ENCODE measurements around the gene MRPL43. TPM values are rescaled to one million over a fixed set of nuclear protein-coding genes. Genes with fewer than 3 reads are reported as not detected.
"Not testable (repeated sequence)": the region's sequence is repeated elsewhere in the genome, so short reads cannot be mapped to it uniquely, and the experiment has no call there.

Gene MRPL43
- total RNA-seq = 70.5 and 81.6 TPM in 2 replicates
- long read RNA-seq, transcript MRPL43-203 (3 exons, 1,010 nt) = major isoform, 68 of 81 reads
- long read RNA-seq, partial matches to known transcripts = 0 of 81 reads
- long read RNA-seq, other reads (novel, unspliced or antisense) = 7 of 81 reads

DNA sequence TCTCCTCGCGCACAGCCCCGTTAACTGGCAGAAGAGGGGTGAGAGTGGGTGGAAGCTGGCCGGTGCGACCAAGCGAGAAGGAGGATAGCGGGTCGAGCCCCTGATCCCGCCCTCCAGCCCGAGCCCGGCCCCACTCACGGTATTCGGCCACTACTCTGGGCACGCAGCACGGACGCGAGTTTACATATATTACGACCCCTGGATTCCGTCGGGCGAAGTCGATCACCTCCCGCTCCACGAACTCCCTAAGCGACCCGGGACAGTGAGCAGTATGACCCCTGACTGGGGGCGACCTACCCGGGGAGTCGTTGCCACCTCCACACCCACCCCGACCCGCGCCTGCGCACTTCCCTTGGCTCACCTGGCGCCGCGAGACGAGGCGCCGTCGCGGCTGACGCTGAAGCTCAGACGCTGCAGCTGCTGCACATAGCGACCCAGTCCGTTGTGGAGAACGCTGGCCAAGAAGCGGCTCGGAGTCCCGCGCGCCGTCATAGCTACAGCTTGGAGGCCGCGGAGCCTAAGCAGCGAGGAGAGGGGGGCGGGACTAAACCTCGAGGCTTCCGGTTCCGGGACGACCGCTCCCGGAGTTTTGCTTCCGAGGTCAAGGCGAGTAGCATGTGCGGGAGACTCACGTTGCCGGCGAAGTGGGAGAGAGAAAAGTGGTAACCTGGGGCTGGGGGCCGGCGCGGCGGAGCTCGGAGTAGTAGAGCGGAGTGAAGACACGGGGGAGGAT lies at the start of gene MRPL43, which contains the start of gene TWNK:
Gene MRPL43, minus strand, starts transcription at position 546 of the 733 bp plus-strand sequence. Its CDS starts 54 bp downstream, at position 492.
Gene TWNK, plus strand, starts transcription at position 592 of the 733 bp plus-strand sequence. CDS start 668 bp downstream, outside the sequence.
- TF ChIP-seq, protein P1, sequence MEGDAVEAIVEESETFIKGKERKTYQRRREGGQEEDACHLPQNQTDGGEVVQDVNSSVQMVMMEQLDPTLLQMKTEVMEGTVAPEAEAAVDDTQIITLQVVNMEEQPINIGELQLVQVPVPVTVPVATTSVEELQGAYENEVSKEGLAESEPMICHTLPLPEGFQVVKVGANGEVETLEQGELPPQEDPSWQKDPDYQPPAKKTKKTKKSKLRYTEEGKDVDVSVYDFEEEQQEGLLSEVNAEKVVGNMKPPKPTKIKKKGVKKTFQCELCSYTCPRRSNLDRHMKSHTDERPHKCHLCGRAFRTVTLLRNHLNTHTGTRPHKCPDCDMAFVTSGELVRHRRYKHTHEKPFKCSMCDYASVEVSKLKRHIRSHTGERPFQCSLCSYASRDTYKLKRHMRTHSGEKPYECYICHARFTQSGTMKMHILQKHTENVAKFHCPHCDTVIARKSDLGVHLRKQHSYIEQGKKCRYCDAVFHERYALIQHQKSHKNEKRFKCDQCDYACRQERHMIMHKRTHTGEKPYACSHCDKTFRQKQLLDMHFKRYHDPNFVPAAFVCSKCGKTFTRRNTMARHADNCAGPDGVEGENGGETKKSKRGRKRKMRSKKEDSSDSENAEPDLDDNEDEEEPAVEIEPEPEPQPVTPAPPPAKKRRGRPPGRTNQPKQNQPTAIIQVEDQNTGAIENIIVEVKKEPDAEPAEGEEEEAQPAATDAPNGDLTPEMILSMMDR (IDR thresholded peaks at IDR 0.05) = no peak
- Mint-ChIP-seq H3K36me3 (ENCODE audit: unreplicated experiment) (peaks cover 18% of the 10 kb centered on the region), H3K9me3 (ENCODE audit: unreplicated experiment) (no peaks in the 10 kb centered on the region), H3K4me1 (ENCODE audit: unreplicated experiment) (peaks cover 23% of the 10 kb centered on the region), H3K27ac (ENCODE audit: unreplicated experiment) (peak within 1 kb of the TSS; percentile 79), H3K27me3 (ENCODE audit: unreplicated experiment) (no peaks in the 10 kb centered on the region), H3K4me3 (ENCODE audit: unreplicated experiment) (peak within 1 kb of the TSS; percentile 94)
- DNase-seq (ENCODE audit: extremely low spot score, unreplicated experiment) = peak; percentile 91

GRCh38 chr10:101036726-101037125 lies 49.4 kb upstream of the MRPL43 start:
- TF ChIP-seq, protein P1 (IDR thresholded peaks at IDR 0.05) = no peak
- H3K4me3 Mint-ChIP-seq (ENCODE audit: unreplicated experiment) = no peak overlapping the region
- no peak for DNase-seq (ENCODE audit: extremely low spot score, unreplicated experiment)
- no peak overlapping the region for H3K27ac Mint-ChIP-seq (ENCODE audit: unreplicated experiment)
- no peaks in the 10 kb centered on the region for H3K27me3 Mint-ChIP-seq (ENCODE audit: unreplicated experiment)
- H3K9me3 Mint-ChIP-seq (ENCODE audit: unreplicated experiment) = no peaks in the 10 kb centered on the region
- H3K4me1 Mint-ChIP-seq (ENCODE audit: unreplicated experiment) = peaks cover 24% of the 10 kb centered on the region
- peaks cover 21% of the 10 kb centered on the region for H3K36me3 Mint-ChIP-seq (ENCODE audit: unreplicated experiment)

- no peaks in the 10 kb centered on the region for H3K9me3 Mint-ChIP-seq (ENCODE audit: unreplicated experiment)
- no peak overlapping the region for H3K27ac Mint-ChIP-seq (ENCODE audit: unreplicated experiment)
- no peak for DNase-seq (ENCODE audit: extremely low spot score, unreplicated experiment)
- H3K27me3 Mint-ChIP-seq (ENCODE audit: unreplicated experiment) = no peaks in the 10 kb centered on the region
- TF ChIP-seq, protein P1 (IDR thresholded peaks at IDR 0.05) = no peak
- H3K4me1 Mint-ChIP-seq (ENCODE audit: unreplicated experiment) = peaks cover 21% of the 10 kb centered on the region
- peaks cover 21% of the 10 kb centered on the region for H3K36me3 Mint-ChIP-seq (ENCODE audit: unreplicated experiment)
- H3K4me3 Mint-ChIP-seq (ENCODE audit: unreplicated experiment) = no peak overlapping the region
These were observed 48.8 kb upstream of the MRPL43 start for GRCh38 chr10:101035916-101036702.

- DNase-seq (ENCODE audit: extremely low spot score, unreplicated experiment) = no peak
- Mint-ChIP-seq H3K4me1 (ENCODE audit: unreplicated experiment) (peaks cover 21% of the 10 kb centered on the region), H3K27ac (ENCODE audit: unreplicated experiment) (no peak overlapping the region), H3K36me3 (ENCODE audit: unreplicated experiment) (peaks cover 21% of the 10 kb centered on the region), H3K27me3 (ENCODE audit: unreplicated experiment) (no peaks in the 10 kb centered on the region), H3K4me3 (ENCODE audit: unreplicated experiment) (no peak overlapping the region), H3K9me3 (ENCODE audit: unreplicated experiment) (no peaks in the 10 kb centered on the region)
- TF ChIP-seq, protein P1 (IDR thresholded peaks at IDR 0.05) = no peak
These were observed 48.0 kb upstream of the MRPL43 start for GRCh38 chr10:101035314-101035713.

- H3K36me3 Mint-ChIP-seq (ENCODE audit: unreplicated experiment) = peaks cover 21% of the 10 kb centered on the region
- H3K9me3 Mint-ChIP-seq (ENCODE audit: unreplicated experiment); DNase-seq (ENCODE audit: extremely low spot score, unreplicated experiment); H3K4me3 Mint-ChIP-seq (ENCODE audit: unreplicated experiment); H3K27ac Mint-ChIP-seq (ENCODE audit: unreplicated experiment); H3K27me3 Mint-ChIP-seq (ENCODE audit: unreplicated experiment): not testable (repeated sequence)
- H3K4me1 Mint-ChIP-seq (ENCODE audit: unreplicated experiment) = peaks cover 21% of the 10 kb centered on the region
These were observed 47.1 kb upstream of the MRPL43 start for GRCh38 chr10:101034404-101034803.
